ENCODE results near the gene KRT26.
"Not testable (repeated sequence)": the region's sequence is repeated elsewhere in the genome, so short reads cannot be mapped to it uniquely, and the experiment has no call there.

KRT26 gene

GRCh38 chr17:40772101-40772500 lies at the start of gene KRT26:
KRT26 (minus strand) TSS chr17:40772201; CDS start chr17:40772113, 88 bp downstream.
- DNase-seq = no peak

GRCh38 chr17:40821536-40821935 lies 49.5 kb upstream of the KRT26 start:
- DNase-seq = no peak

GRCh38 chr17:40820228-40820838 lies 48.3 kb upstream of the KRT26 start:
- DNase-seq = no peak

GRCh38 chr17:40819528-40820125 lies 47.6 kb upstream of the KRT26 start:
- DNase-seq = no peak

- peak; percentile 74 for DNase-seq
Measured at GRCh38 chr17:40818733-40819527, 46.9 kb upstream of the KRT26 start.

GRCh38 chr17:40818343-40818732 lies 46.3 kb upstream of the KRT26 start:
- DNase-seq = no peak

- no peak for DNase-seq
Measured at GRCh38 chr17:40817103-40817682, 45.2 kb upstream of the KRT26 start.

- DNase-seq = no peak
Measured at GRCh38 chr17:40816569-40816968, 44.6 kb upstream of the KRT26 start.

- DNase-seq = no peak
Measured at GRCh38 chr17:40815381-40815780, 43.4 kb upstream of the KRT26 start.

- DNase-seq = not testable (repeated sequence)
Measured at GRCh38 chr17:40814657-40815056, 42.7 kb upstream of the KRT26 start.

- DNase-seq = no peak
Measured at GRCh38 chr17:40813804-40814203, 41.8 kb upstream of the KRT26 start.

- no peak for DNase-seq
Measured at GRCh38 chr17:40812639-40813038, 40.6 kb upstream of the KRT26 start.

- DNase-seq = no peak
Measured at GRCh38 chr17:40810494-40810893, 38.5 kb upstream of the KRT26 start.

- DNase-seq = no peak
Measured at GRCh38 chr17:40809721-40810421, 37.9 kb upstream of the KRT26 start.

GRCh38 chr17:40806131-40806530 lies 34.1 kb upstream of the KRT26 start:
- no peak for DNase-seq

GRCh38 chr17:40803617-40804082 lies 31.6 kb upstream of the KRT26 start:
- DNase-seq = peak; percentile 58

- DNase-seq = no peak
Measured at GRCh38 chr17:40801157-40801556, 29.2 kb upstream of the KRT26 start.

- no peak for DNase-seq
Measured at GRCh38 chr17:40800381-40800780, 28.4 kb upstream of the KRT26 start.

- DNase-seq = no peak
Measured at GRCh38 chr17:40799859-40800258, 27.9 kb upstream of the KRT26 start, which contains the start of gene KRT28. KRT28 (minus strand) TSS chr17:40799959; CDS start chr17:40799893, 66 bp downstream.

GRCh38 chr17:40796846-40797245 lies 24.8 kb upstream of the KRT26 start:
- DNase-seq = no peak

GRCh38 chr17:40795019-40795667 lies 23.1 kb upstream of the KRT26 start:
- no peak for DNase-seq

- DNase-seq = no peak
Measured at GRCh38 chr17:40794466-40794865, 22.5 kb upstream of the KRT26 start.

All from DMS153 (cell line).